GM19025 (cell line): ENCODE data around the gene COX7A1.

ENCODE experiments used
- ATAC-seq: cut with Tn5 transposase; IDR thresholded peaks from one replicate; pipeline ENCODE4 v1.9.1; 2021; ENCODE audit warnings: mild to moderate bottlenecking, low read depth, moderate library complexity; ENCODE audit not compliant: unreplicated experiment

COX7A1 gene

DNA sequence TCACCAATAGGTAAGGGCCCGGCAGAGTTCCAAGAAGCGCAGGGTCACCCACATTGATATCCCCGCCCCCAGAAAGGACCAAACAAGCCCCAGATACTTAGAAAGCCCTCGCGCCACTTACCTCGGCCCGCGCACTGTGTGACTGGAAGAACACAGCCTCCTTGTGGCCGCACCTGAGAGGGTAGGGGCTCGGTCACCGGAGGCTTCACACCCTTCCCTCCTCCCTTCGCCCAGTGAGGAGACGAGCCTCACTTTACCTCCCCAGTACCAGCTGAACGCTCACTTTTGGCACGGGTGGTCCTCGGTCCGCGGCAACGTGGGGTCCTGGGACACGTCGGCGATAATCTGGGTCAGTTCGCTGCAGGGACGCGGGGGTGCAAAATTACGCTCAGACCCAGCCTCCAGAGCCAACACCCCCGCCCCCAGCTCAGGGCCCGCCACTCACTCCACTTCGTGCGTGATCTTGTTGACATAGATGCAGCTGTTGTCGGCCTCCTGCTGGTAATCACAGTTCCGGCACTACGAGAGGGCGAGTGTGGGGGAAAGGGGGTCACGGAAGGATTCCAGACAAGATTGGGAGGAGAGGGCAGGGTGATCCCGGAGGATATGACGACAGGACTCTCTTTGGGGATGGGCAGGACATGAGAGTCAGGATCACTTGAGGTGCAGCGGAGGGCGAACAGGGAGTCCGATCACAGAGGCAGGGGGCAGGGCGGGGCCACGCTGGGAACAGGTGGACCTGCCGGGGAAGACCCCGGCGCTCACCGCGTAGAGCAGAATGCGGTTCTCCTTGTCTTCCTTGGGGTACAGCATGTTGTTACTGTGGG is 38.1 kb downstream of the COX7A1 start:
- no peak for ATAC-seq

DNA sequence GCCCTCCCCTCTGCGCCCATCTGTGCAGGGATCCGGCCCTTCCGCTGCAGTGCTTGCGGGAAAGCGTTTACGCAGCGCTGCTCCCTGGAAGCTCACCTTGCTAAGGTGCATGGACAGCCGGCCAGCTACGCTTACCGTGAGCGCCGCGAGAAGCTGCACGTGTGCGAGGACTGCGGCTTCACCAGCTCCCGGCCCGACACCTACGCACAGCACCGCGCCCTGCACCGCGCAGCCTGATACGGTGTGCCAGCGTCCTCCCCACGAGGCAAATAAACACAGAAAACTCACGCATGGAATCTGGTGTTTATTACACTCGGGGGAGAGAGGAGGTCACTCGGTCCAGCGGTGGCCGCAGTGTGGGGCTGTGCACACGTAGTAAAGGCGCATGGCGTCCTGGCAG is 38.8 kb downstream of the COX7A1 start:
- ATAC-seq = no peak

DNA sequence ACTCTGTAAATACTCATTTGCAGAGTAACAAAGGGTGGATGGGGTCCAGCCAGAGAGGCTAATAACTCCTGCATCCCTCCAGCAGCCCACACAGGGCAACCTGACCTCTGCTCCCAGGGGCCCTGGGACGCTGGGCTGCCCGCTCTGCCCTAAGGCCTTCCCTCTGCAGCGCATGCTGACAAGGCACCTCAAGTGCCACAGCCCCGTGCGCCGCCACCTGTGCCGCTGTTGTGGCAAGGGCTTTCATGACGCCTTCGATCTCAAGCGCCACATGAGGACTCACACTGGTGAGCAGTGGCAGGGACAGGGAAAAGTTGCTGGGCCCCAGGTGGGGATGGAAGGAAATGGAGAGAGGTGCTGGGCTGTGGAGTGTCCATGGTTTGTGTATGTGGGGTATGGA is 39.6 kb downstream of the COX7A1 start:
- no peak for ATAC-seq

DNA sequence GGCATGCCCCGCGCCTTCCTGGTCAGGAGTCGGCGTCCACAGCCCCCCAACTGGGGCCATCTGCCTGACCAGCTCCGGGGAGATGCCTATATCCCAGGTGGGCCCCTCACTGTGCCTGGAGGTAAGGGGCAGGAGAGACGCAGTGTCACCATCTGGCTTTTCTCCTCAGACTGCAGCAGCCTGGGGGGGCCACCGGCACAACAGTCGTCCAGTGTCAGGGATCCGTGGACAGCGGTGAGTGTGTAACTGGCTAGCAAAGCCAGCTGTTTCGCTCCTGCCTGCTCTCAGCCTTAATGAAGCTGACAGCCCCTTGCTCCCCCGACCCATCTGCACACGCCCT is 41.1 kb downstream of the COX7A1 start:
- ATAC-seq = no peak

DNA sequence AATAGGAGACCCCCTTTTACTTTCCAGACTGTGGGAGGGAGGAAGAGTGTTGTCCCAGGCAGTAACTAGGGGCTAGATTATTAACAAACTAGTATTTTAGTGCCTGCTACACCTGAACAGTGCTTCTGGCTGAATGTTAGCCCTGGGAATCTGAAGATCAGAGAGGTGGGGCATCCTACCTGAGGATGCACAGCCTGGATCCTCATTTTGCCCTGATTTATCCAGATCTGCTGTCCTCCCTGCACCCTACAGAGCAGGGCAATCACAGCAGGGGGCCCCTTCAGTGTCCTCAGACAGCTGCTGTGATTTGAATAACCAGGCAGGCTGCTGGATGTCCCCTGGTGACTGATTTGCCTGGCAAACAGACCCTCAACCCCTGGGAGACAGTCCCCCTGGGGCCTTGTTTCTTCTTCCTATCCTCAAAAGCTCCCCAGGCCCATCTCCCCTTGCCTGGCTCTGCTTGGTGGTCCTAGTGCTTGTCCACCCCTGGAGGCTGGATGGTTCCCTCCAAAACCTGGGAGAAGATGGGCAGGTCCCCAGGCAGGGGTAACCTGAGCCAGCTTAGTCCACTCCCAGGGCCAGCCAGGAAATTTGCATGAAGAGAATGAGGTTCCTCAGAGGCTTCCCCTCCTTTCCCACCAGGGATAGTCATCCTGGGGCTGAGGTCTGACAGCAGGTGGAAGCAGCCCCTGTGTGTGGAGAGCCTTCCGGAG is 41.6 kb downstream of the COX7A1 start, which contains the start of gene OVOL3:
Gene OVOL3, plus strand, starts transcription at position 657 of the 713 bp plus-strand sequence. CDS start 60 bp downstream, outside the sequence.
- no peak for ATAC-seq

DNA sequence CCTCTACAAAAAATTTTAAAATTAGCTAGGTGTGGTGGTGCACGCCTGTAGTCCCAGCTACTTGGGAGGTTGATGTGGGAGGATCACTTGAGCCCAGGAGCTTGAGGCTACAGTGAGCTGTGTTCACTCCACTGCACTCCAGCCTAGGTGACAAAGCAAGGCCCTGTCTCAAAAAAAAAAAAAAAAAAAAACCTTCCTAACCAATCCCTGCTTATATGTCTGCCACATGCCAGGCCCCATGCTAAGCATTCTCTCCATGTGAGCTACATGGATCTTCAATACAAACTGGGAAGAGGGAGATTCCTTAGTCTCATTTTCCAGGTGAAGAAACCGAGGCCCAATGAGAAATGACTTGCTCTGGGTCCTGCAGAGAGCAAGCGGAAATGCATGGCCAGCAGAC is 43.6 kb downstream of the COX7A1 start:
- no peak for ATAC-seq

DNA sequence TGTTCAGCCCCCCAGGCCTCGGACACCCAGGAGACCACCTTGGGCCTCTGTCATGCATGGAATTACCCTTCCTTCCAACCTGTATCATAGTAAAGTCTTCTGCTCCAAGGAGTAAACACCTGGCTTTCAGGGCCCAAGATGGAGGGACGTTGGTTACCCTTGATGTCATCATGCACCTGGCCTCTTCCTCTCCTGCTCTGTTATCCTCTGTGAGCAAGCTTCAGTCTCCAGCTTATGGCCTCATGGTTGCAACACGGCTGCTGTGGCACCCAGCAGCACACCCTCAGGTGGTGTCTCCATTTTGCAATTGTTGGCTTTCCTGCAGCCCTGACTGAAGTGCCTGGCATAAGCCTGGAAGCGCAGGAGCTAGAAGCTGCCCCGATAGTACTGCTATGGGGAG is 45.3 kb downstream of the COX7A1 start:
- no peak for ATAC-seq

DNA sequence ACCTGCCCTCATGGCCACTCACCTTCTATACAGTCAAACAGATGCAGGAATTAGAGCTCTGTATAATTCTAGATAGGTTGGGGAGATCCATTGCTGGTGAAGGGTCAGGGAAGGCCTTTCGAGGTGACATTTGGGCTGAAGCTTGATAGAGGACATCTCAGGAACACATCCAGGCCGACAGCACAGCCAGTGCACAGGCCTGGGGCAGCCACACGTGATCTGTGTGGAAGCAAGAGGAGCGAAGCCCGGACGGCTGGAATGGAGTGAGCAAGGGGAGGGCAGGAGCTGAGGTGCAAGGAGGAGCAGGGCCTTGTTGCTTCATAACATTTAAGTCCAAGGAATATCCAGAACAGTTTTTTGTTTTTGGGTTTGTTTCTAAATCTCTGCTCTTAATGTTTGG is 45.8 kb downstream of the COX7A1 start:
- no peak for ATAC-seq

DNA sequence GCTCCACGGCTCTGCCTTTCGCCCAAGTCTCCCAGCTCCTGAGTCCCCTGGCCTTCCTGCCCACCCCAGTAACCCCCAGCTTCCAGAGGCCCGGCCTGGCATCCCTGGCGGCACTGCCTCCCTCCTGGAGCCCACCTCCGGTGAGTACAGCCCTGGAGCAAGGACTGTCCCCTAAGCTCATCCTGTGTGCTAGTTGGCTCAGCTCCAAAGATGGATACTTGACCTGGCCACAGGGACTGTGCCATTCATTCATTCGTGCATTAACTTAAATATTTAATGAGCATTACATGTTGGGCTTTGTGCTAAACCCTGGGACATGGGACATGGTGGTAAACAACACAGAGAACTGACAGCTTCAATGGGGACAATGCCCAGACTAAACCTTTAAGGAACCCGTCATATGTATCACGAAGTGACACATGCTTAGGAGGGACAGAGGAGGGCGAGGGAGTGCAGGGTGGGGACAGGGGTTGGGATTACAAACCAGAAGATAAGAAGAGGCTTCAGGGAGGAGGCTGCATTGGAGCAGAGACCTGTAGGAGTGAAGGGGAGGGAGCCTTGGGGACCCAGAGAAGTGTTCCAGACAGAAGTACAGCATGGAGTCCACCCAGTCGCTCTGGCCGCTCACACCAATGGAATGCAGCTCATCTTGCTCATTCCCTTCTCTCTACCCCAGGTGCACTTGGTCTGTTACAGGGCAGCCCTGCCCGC is 48.2 kb downstream of the COX7A1 start:
- ATAC-seq = no peak

DNA sequence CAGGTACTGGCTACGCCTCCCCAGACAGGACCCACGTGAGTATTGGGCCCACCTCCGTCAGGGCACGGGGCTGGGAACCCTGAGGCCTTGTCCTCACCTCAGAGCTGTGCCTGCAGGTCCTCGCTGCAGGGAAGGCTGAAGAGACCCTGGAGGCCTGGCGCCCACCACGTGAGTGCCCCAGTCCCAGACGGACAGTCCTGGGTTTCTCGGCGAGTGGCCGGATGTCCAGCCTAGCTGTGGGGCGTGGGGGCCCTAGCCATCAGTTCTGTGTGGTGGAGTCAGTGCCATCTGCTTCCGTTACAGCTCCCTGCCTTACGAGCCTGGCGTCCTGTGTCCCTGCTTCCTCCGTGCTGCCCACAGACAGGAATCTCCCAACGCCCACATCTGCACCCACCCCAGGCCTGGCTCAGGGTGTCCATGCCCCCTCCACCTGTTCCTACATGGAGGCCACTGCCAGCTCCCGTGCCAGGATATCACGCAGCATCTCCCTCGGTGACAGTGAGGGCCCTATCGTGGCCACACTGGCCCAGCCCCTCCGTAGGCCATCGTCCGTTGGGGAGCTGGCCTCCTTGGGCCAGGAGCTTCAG is 49.1 kb downstream of the COX7A1 start:
- no peak for ATAC-seq

DNA sequence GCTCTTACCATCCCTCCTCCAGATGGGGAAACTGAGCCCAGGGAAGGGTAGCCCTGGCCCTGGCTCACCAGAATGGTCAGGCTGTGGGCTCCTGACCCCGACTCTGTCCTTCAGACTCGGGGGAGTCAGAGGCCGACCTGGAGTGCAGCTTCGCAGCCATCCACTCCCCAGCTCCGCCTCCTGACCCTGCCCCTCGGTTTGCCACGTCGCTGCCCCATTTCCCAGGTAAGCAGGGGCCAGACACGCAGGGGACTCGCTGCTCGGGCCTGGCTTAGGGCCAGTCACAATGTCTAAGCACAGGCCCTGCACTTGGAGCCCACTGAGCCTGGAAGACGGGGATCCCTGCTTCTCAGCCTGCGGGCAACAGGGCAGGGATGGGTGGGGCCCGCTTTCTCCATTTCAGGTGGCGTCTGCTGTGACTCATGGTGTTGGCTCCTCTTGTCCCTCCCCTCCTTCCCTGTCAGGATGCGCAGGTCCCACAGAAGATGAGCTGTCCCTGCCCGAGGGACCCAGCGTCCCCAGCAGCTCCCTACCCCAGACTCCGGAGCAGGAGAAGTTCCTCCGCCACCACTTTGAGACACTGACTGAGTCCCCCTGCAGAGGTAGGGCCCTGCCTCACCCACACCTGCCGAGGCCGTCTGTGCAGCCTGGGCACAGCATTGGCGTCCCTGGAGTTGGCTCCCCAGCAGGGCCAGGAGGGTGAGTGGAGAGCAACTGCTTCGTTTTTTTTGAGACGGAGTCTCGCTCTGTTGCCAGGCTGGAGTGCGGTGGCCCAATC is 50.5 kb downstream of the COX7A1 start:
- ATAC-seq = no peak
